HEK293 (cell line): ENCODE measurements around the gene SLC27A3.

Experiments used
- CTCF ChIA-PET: fragments of 350-600 bp; formaldehyde crosslinking; extraction: SDS; loops from one replicate; lab custom pipeline; 2021; ENCODE audit warnings: antibody characterized with exemption; lab: Yijun Ruan, JAX
- POLR2A ChIA-PET: fragments of 300-600 bp; formaldehyde crosslinking; extraction: SDS; loops from one replicate; lab custom pipeline; 2020; ENCODE audit warnings: antibody characterized with exemption, inconsistent platforms; lab: Yijun Ruan, JAX
- H3K27ac ChIP-seq: fragments of 200-500 bp; sonication (Bioruptor generic); 2 replicates; pipeline ENCODE4 v1.5.1; 2014; ENCODE audit warnings: low read depth, low read length, control low read depth, inconsistent platforms; ENCODE audit errors: extremely low read depth
- H3K36me3 ChIP-seq, 2 experiments: fragments of 200-500 bp in 1 of 2; sonication (Bioruptor generic) in 1 of 2; 1 replicate in 1 of 2; 2 replicates in 1 of 2; pipeline ENCODE4 v1.5.1; 2014 to 2017; ENCODE audit warnings: inconsistent platforms in 2 of 2, low read length in 2 of 2; ENCODE audit not compliant: control insufficient read depth in 2 of 2, insufficient read depth in 1 of 2
- H3K4me1 ChIP-seq: fragments of 200-500 bp; sonication (Bioruptor generic); 2 replicates; pipeline ENCODE4 v1.5.1; 2014; ENCODE audit warnings: mild to moderate bottlenecking, low read length, inconsistent platforms; ENCODE audit not compliant: control insufficient read depth, insufficient read depth
- H3K4me3 ChIP-seq: 2 replicates; pipeline ENCODE4 v1.5.1; 2011; ENCODE audit warnings: low read depth, mild to moderate bottlenecking, control low read depth, low read length, moderate library complexity
- H3K9me3 ChIP-seq: fragments of 200-500 bp; sonication (Bioruptor generic); 2 replicates; pipeline ENCODE4 v1.5.1; 2014; ENCODE audit warnings: low read depth, low read length, inconsistent platforms; ENCODE audit not compliant: control insufficient read depth, insufficient read depth
- KLF8 ChIP-seq: fragments of 450-650 bp; formaldehyde crosslinking; IDR thresholded peaks from 2 replicates; pipeline ENCODE4 v1.5.1; 2016; ENCODE audit warnings: missing biosample characterization, missing genetic modification characterization
- KLF9 ChIP-seq: fragments of 450-650 bp; formaldehyde crosslinking; IDR thresholded peaks from 2 replicates; pipeline ENCODE4 v1.5.1; 2016; ENCODE audit warnings: missing biosample characterization, missing genetic modification characterization, low read depth
- PRDM6 ChIP-seq: fragments of 450-650 bp; formaldehyde crosslinking; IDR thresholded peaks from 2 replicates; pipeline ENCODE4 v1.5.1; 2017; ENCODE audit warnings: missing biosample characterization, missing genetic modification characterization
- SALL2 ChIP-seq: fragments of 450-650 bp; formaldehyde crosslinking; IDR thresholded peaks from 2 replicates; pipeline ENCODE4 v1.5.0; 2017; ENCODE audit warnings: missing biosample characterization, mild to moderate bottlenecking, missing genetic modification characterization, borderline replicate concordance
- ZBTB17 ChIP-seq: fragments of 450-650 bp; formaldehyde crosslinking; IDR thresholded peaks from 2 replicates; pipeline ENCODE4 v1.5.1; 2016; ENCODE audit warnings: missing biosample characterization, missing genetic modification characterization
- ZFHX2 ChIP-seq: fragments of 450-650 bp; formaldehyde crosslinking; conservative IDR thresholded peaks from 2 replicates; pipeline ENCODE4 v1.5.1; 2016; ENCODE audit warnings: missing biosample characterization, missing genetic modification characterization
- ZFP41 ChIP-seq: fragments of 450-650 bp; formaldehyde crosslinking; IDR thresholded peaks from 2 replicates; pipeline ENCODE4 v1.5.1; 2016; ENCODE audit warnings: missing biosample characterization, missing genetic modification characterization, borderline replicate concordance
- ZNF121 ChIP-seq: fragments of 450-650 bp; formaldehyde crosslinking; IDR thresholded peaks from 2 replicates; pipeline ENCODE4 v1.5.1; 2016; ENCODE audit warnings: missing biosample characterization, missing genetic modification characterization
- ZNF146 ChIP-seq: fragments of 450-650 bp; formaldehyde crosslinking; IDR thresholded peaks from 2 replicates; pipeline ENCODE4 v1.5.1; 2016; ENCODE audit warnings: missing biosample characterization, missing genetic modification characterization
- ZNF155 ChIP-seq: fragments of 450-650 bp; formaldehyde crosslinking; IDR thresholded peaks from 2 replicates; pipeline ENCODE4 v1.5.1; 2016; ENCODE audit warnings: missing biosample characterization, missing genetic modification characterization
- ZNF280C ChIP-seq: fragments of 450-650 bp; formaldehyde crosslinking; IDR thresholded peaks from 2 replicates; pipeline ENCODE4 v1.5.1; 2016; ENCODE audit warnings: missing biosample characterization, missing genetic modification characterization
- ZNF302 ChIP-seq: fragments of 450-650 bp; formaldehyde crosslinking; IDR thresholded peaks from 2 replicates; pipeline ENCODE4 v1.5.1; 2016; ENCODE audit warnings: missing biosample characterization, missing genetic modification characterization, low read depth
- ZNF639 ChIP-seq: fragments of 450-650 bp; formaldehyde crosslinking; IDR thresholded peaks from 2 replicates; pipeline ENCODE4 v1.5.1; 2016; ENCODE audit warnings: missing biosample characterization, missing genetic modification characterization
- ZNF660 ChIP-seq: fragments of 450-650 bp; IDR thresholded peaks from 2 replicates; pipeline ENCODE4 v1.5.1; 2018; ENCODE audit warnings: missing biosample characterization, mild to moderate bottlenecking, missing genetic modification characterization
- ZNF837 ChIP-seq: fragments of 450-650 bp; formaldehyde crosslinking; IDR thresholded peaks from 2 replicates; pipeline ENCODE4 v1.5.1; 2016; ENCODE audit warnings: missing biosample characterization, missing genetic modification characterization
- ZSCAN16 ChIP-seq: fragments of 450-650 bp; formaldehyde crosslinking; IDR thresholded peaks from 2 replicates; pipeline ENCODE4 v1.5.1; 2016; ENCODE audit warnings: missing biosample characterization, missing genetic modification characterization
- TF ChIP-seq, protein P1 (sequence below): fragments of 450-650 bp; formaldehyde crosslinking; IDR thresholded peaks from 2 replicates; pipeline ENCODE4 v1.5.1; 2017; ENCODE audit warnings: missing biosample characterization, missing genetic modification characterization
- TF ChIP-seq, protein P2 (sequence below): fragments of 450-650 bp; formaldehyde crosslinking; optimal IDR thresholded peaks from 2 replicates; pipeline ENCODE3; 2016; ENCODE audit warnings: missing biosample characterization, mild to moderate bottlenecking, missing genetic modification characterization
- TF ChIP-seq, protein P3 (sequence below): fragments of 450-650 bp; formaldehyde crosslinking; IDR thresholded peaks from 2 replicates; pipeline ENCODE4 v1.5.1; 2016; ENCODE audit warnings: missing biosample characterization, missing genetic modification characterization, low read depth
- TF ChIP-seq, protein P4 (sequence below): fragments of 450-650 bp; formaldehyde crosslinking; IDR thresholded peaks from 2 replicates; pipeline ENCODE4 v1.5.1; 2016; ENCODE audit warnings: missing biosample characterization, missing genetic modification characterization, borderline replicate concordance
- TF ChIP-seq, protein P5 (sequence below): fragments of 450-650 bp; formaldehyde crosslinking; IDR thresholded peaks from 2 replicates; pipeline ENCODE4 v1.5.1; 2016; ENCODE audit warnings: missing biosample characterization, missing genetic modification characterization

The SLC27A3 gene

GRCh38 chr1:153742411-153743142 is 32.6 kb upstream of the SLC27A3 start (continued):
- TF ChIP-seq, protein P1, sequence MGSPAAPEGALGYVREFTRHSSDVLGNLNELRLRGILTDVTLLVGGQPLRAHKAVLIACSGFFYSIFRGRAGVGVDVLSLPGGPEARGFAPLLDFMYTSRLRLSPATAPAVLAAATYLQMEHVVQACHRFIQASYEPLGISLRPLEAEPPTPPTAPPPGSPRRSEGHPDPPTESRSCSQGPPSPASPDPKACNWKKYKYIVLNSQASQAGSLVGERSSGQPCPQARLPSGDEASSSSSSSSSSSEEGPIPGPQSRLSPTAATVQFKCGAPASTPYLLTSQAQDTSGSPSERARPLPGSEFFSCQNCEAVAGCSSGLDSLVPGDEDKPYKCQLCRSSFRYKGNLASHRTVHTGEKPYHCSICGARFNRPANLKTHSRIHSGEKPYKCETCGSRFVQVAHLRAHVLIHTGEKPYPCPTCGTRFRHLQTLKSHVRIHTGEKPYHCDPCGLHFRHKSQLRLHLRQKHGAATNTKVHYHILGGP (tag by site-specific recombination), result no peak
- TF ChIP-seq ZNF121 (tag by site-specific recombination) (no peak), ZNF280C (no peak), ZNF639 (tag by site-specific recombination) (no peak), ZNF660 (tag by site-specific recombination) (no peak), SALL2 (tag by site-specific recombination) (no peak), ZNF837 (no peak), ZNF155 (tag by site-specific recombination) (no peak), ZFP41 (tag by site-specific recombination) (no peak), ZFHX2 (tag by site-specific recombination) (peak; percentile 90), KLF8 (tag by site-specific recombination) (no peak), ZBTB17 (tag by site-specific recombination) (no peak), PRDM6 (no peak)

DNA sequence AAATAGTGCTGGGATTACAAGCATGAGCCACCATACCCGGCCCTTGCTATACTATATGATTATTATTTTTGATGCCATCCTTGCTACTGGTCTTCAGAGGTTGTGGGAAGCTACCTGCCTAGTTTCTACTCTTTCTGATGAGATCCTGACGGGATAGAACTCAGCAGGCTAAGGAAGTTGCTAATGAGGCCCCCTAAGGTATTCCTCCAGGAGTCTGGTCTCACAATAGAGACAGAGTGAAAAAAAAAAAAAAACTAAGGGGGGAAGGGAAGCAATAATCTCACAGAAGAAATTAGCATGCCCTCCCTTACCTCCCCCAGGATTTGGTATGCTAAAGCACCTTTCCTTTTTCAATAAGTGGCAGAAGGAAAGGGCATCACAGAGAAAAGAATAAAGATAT is 29.8 kb upstream of the SLC27A3 start:
- CTCF ChIA-PET, result interaction anchor here (0.5 to 3.8 kb wide), 5 partner anchors 19 to 243 kb away, joined by 3 to 20 read pairs (median 4); partner anchors contain the start of gene NPR1
- no peak overlapping the region for H3K27ac ChIP-seq
- H3K4me3 ChIP-seq, result no peak overlapping the region
- H3K36me3 ChIP-seq, result peaks cover 53 to 99% of the 10 kb centered on the region in 2 experiments
- H3K4me1 ChIP-seq, result no peaks in the 10 kb centered on the region
- POLR2A ChIA-PET, result interaction anchor here (0.7 kb wide), 1 partner anchor 54 kb away, joined by 3 read pairs; no protein-coding TSS in a partner anchor
- H3K9me3 ChIP-seq, result no peaks in the 10 kb centered on the region
- TF ChIP-seq, protein P2, sequence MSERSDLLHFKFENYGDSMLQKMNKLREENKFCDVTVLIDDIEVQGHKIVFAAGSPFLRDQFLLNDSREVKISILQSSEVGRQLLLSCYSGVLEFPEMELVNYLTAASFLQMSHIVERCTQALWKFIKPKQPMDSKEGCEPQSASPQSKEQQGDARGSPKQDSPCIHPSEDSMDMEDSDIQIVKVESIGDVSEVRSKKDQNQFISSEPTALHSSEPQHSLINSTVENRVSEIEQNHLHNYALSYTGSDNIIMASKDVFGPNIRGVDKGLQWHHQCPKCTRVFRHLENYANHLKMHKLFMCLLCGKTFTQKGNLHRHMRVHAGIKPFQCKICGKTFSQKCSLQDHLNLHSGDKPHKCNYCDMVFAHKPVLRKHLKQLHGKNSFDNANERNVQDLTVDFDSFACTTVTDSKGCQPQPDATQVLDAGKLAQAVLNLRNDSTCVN (tag by site-specific recombination), result no peak
- TF ChIP-seq KLF9 (tag by site-specific recombination), result no peak
- no peak for TF ChIP-seq ZSCAN16 (tag by site-specific recombination)
- TF ChIP-seq, protein P3, sequence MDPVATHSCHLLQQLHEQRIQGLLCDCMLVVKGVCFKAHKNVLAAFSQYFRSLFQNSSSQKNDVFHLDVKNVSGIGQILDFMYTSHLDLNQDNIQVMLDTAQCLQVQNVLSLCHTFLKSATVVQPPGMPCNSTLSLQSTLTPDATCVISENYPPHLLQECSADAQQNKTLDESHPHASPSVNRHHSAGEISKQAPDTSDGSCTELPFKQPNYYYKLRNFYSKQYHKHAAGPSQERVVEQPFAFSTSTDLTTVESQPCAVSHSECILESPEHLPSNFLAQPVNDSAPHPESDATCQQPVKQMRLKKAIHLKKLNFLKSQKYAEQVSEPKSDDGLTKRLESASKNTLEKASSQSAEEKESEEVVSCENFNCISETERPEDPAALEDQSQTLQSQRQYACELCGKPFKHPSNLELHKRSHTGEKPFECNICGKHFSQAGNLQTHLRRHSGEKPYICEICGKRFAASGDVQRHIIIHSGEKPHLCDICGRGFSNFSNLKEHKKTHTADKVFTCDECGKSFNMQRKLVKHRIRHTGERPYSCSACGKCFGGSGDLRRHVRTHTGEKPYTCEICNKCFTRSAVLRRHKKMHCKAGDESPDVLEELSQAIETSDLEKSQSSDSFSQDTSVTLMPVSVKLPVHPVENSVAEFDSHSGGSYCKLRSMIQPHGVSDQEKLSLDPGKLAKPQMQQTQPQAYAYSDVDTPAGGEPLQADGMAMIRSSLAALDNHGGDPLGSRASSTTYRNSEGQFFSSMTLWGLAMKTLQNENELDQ, result no peak
- no peak for TF ChIP-seq ZNF146 (tag by site-specific recombination)
- TF ChIP-seq, protein P4, sequence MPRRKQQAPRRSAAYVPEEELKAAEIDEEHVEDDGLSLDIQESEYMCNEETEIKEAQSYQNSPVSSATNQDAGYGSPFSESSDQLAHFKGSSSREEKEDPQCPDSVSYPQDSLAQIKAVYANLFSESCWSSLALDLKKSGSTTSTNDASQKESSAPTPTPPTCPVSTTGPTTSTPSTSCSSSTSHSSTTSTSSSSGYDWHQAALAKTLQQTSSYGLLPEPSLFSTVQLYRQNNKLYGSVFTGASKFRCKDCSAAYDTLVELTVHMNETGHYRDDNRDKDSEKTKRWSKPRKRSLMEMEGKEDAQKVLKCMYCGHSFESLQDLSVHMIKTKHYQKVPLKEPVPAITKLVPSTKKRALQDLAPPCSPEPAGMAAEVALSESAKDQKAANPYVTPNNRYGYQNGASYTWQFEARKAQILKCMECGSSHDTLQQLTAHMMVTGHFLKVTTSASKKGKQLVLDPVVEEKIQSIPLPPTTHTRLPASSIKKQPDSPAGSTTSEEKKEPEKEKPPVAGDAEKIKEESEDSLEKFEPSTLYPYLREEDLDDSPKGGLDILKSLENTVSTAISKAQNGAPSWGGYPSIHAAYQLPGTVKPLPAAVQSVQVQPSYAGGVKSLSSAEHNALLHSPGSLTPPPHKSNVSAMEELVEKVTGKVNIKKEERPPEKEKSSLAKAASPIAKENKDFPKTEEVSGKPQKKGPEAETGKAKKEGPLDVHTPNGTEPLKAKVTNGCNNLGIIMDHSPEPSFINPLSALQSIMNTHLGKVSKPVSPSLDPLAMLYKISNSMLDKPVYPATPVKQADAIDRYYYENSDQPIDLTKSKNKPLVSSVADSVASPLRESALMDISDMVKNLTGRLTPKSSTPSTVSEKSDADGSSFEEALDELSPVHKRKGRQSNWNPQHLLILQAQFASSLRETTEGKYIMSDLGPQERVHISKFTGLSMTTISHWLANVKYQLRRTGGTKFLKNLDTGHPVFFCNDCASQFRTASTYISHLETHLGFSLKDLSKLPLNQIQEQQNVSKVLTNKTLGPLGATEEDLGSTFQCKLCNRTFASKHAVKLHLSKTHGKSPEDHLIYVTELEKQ (tag by site-specific recombination), result no peak
- TF ChIP-seq, protein P5, sequence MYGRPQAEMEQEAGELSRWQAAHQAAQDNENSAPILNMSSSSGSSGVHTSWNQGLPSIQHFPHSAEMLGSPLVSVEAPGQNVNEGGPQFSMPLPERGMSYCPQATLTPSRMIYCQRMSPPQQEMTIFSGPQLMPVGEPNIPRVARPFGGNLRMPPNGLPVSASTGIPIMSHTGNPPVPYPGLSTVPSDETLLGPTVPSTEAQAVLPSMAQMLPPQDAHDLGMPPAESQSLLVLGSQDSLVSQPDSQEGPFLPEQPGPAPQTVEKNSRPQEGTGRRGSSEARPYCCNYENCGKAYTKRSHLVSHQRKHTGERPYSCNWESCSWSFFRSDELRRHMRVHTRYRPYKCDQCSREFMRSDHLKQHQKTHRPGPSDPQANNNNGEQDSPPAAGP, result no peak
- no peak for TF ChIP-seq ZNF302 (tag by site-specific recombination)
